Body of pancreas (tissue), 4 donors: ENCODE data around the gene HOXA9.

Source experiments
- CTCF ChIP-seq, 7 experiments: fragments of 450-650 bp in 4 of 7; fragments of 200-600 bp in 3 of 7; sonication (generic) in 3 of 7; IDR thresholded peaks; one replicate each; pipeline ENCODE4 v1.5.1; 2016 to 2019; ENCODE audit warnings: antibody characterized with exemption in 7 of 7
- POLR2A ChIP-seq, 3 donors: fragments of 450-650 bp; IDR thresholded peaks; one replicate each; pipeline ENCODE4 v1.6.1; 2016; ENCODE audit warnings: antibody characterized with exemption in 3 of 3, mild to moderate bottlenecking in 2 of 3

- TF ChIP-seq POLR2A (IDR thresholded peaks at IDR 0.05) (no peak), CTCF (IDR thresholded peaks at IDR 0.05) (no peak)
Observed at GRCh38 chr7:27189997-27190748, 24.8 kb upstream of the HOXA9 start.
